Osteoblast (primary cell): Measurements from ENCODE around the gene PRR20C. TPM values are rescaled to one million over a fixed set of nuclear protein-coding genes. Genes with fewer than 3 reads are reported as not detected.
"Not testable (repeated sequence)": the region's sequence is repeated elsewhere in the genome, so short reads cannot be mapped to it uniquely, and the experiment has no call there.

Experiments used
- DNase-seq: peaks from one replicate; pipeline ENCODE4 v3.0.0; 2011; ENCODE audit warnings: low spot score, mixed read lengths; ENCODE audit not compliant: insufficient read length; ENCODE audit errors: missing footprints
- H2AFZ ChIP-seq: 2 replicates; pipeline ENCODE4 v1.6.0; 2011; ENCODE audit warnings: mild to moderate bottlenecking, low read length
- H3K27ac ChIP-seq: 2 replicates; pipeline ENCODE4 v1.5.1; 2011; ENCODE audit warnings: mild to moderate bottlenecking, low read depth, low read length, moderate library complexity
- H3K27me3 ChIP-seq: 2 replicates; pipeline ENCODE4 v1.6.0; 2012; ENCODE audit warnings: mild to moderate bottlenecking, control low read depth, inconsistent platforms, low read length, moderate library complexity; ENCODE audit not compliant: insufficient read depth
- H3K36me3 ChIP-seq: 2 replicates; pipeline ENCODE4 v1.5.1; 2011; ENCODE audit warnings: mild to moderate bottlenecking, low read length, control low read depth, moderate library complexity; ENCODE audit not compliant: insufficient read depth
- H3K4me1 ChIP-seq: 2 replicates; pipeline ENCODE4 v1.5.1; 2011; ENCODE audit warnings: mild to moderate bottlenecking, low read length, control low read depth, moderate library complexity; ENCODE audit not compliant: insufficient read depth
- H3K4me2 ChIP-seq: 2 replicates; pipeline ENCODE4 v1.6.0; 2011; ENCODE audit warnings: mild to moderate bottlenecking, low read length; ENCODE audit not compliant: insufficient read depth
- H3K4me3 ChIP-seq: fragments of 200-600 bp; sonication (generic); 3 replicates; pipeline ENCODE4 v1.5.1; 2012; ENCODE audit warnings: mild to moderate bottlenecking, low read length, inconsistent platforms; ENCODE audit not compliant: insufficient read depth
- H3K79me2 ChIP-seq: 2 replicates; pipeline ENCODE4 v1.6.0; 2012; ENCODE audit warnings: mild to moderate bottlenecking, low read length, control low read depth, inconsistent platforms; ENCODE audit not compliant: insufficient read depth
- H3K9me3 ChIP-seq: 2 replicates; pipeline ENCODE4 v1.5.1; 2011; ENCODE audit warnings: low read depth, low read length, control low read depth
- H4K20me1 ChIP-seq: 2 replicates; pipeline ENCODE4 v1.6.0; 2012; ENCODE audit warnings: mild to moderate bottlenecking, low read length, control low read depth; ENCODE audit not compliant: insufficient read depth
- CTCF ChIP-seq: IDR thresholded peaks from 2 replicates; pipeline ENCODE4 v1.5.1; 2011; ENCODE audit warnings: mild to moderate bottlenecking, low read depth, low read length, moderate library complexity; ENCODE audit errors: extremely low read depth
- total RNA-seq: library from RNA; depleted of rRNA; stranded (reverse); fragments of >200 nt; gene quantifications from 2 replicates; pipeline ENCODE4 v1.2.3, GENCODE V29; 2012

The PRR20C gene
- total RNA-seq, 1 donor, result not detected

GRCh38 chr13:57136093-57136492, 17.8 kb upstream of the PRR20C start:
- no peak for TF ChIP-seq CTCF
- Histone ChIP-seq H3K4me3 (no peak overlapping the region), H3K79me2 (no peaks in the 10 kb centered on the region), H3K9me3 (no peaks in the 10 kb centered on the region), H3K27ac (no peak overlapping the region), H3K27me3 (no peaks in the 10 kb centered on the region), H3K4me2 (no peak overlapping the region), H4K20me1 (no peaks in the 10 kb centered on the region), H2AFZ (no peak overlapping the region), H3K4me1 (no peaks in the 10 kb centered on the region), H3K36me3 (no peaks in the 10 kb centered on the region)
- no peak for DNase-seq

- H3K4me2 ChIP-seq, result no peak overlapping the region
- no peaks in the 10 kb centered on the region for H3K4me1 ChIP-seq
- no peak for DNase-seq
- no peak overlapping the region for H3K4me3 ChIP-seq
- H3K9me3 ChIP-seq, result no peaks in the 10 kb centered on the region
- no peaks in the 10 kb centered on the region for H3K36me3 ChIP-seq
- TF ChIP-seq CTCF, result no peak
- no peaks in the 10 kb centered on the region for H4K20me1 ChIP-seq
- H3K79me2 ChIP-seq, result no peaks in the 10 kb centered on the region
- no peak overlapping the region for H2AFZ ChIP-seq
- no peaks in the 10 kb centered on the region for H3K27me3 ChIP-seq
- no peak overlapping the region for H3K27ac ChIP-seq
These were observed 16.3 kb upstream of the PRR20C start for GRCh38 chr13:57137585-57137984.

- Histone ChIP-seq H3K79me2 (no peaks in the 10 kb centered on the region), H3K4me2 (no peak overlapping the region), H3K27me3 (no peaks in the 10 kb centered on the region), H4K20me1 (no peaks in the 10 kb centered on the region), H3K9me3 (no peaks in the 10 kb centered on the region), H3K36me3 (no peaks in the 10 kb centered on the region), H2AFZ (no peak overlapping the region), H3K4me1 (no peaks in the 10 kb centered on the region), H3K4me3 (no peak overlapping the region), H3K27ac (no peak overlapping the region)
- DNase-seq, result peak; percentile 44
- TF ChIP-seq CTCF, result no peak
These were observed 14.9 kb upstream of the PRR20C start for GRCh38 chr13:57138988-57139387.

- DNase-seq, H3K4me2 ChIP-seq, H3K27ac ChIP-seq, H3K4me1 ChIP-seq, H4K20me1 ChIP-seq, H2AFZ ChIP-seq, H3K79me2 ChIP-seq, H3K36me3 ChIP-seq, H3K9me3 ChIP-seq, H3K27me3 ChIP-seq, H3K4me3 ChIP-seq: not testable (repeated sequence)
These were observed 14.1 kb upstream of the PRR20C start for GRCh38 chr13:57139781-57140180.

GRCh38 chr13:57140235-57140968, 13.5 kb upstream of the PRR20C start, which contains the start of gene PRR20A:
Gene PRR20A, plus strand, starts transcription at chr13:57140918. Its CDS starts 387 bp downstream, at chr13:57141305.
- not testable (repeated sequence) for H3K27me3 ChIP-seq, H4K20me1 ChIP-seq, H2AFZ ChIP-seq, DNase-seq, H3K79me2 ChIP-seq, H3K4me3 ChIP-seq, H3K9me3 ChIP-seq, H3K36me3 ChIP-seq, H3K4me2 ChIP-seq, H3K27ac ChIP-seq, H3K4me1 ChIP-seq

GRCh38 chr13:57147188-57147587, 6.7 kb upstream of the PRR20C start, which contains the start of gene PRR20B:
Gene PRR20B, plus strand, starts transcription at chr13:57147488. Its CDS starts 387 bp downstream, at chr13:57147875.
- H3K9me3 ChIP-seq, H3K79me2 ChIP-seq, H3K4me2 ChIP-seq, DNase-seq, H3K4me1 ChIP-seq, H3K36me3 ChIP-seq, H3K27me3 ChIP-seq, H2AFZ ChIP-seq, H3K27ac ChIP-seq, H4K20me1 ChIP-seq, H3K4me3 ChIP-seq: not testable (repeated sequence)

- H3K4me1 ChIP-seq, H3K36me3 ChIP-seq, H3K27ac ChIP-seq, H3K4me2 ChIP-seq, H3K27me3 ChIP-seq, H3K9me3 ChIP-seq, H4K20me1 ChIP-seq, DNase-seq, H2AFZ ChIP-seq, H3K79me2 ChIP-seq, H3K4me3 ChIP-seq: not testable (repeated sequence)
These were observed 5.8 kb upstream of the PRR20C start for GRCh38 chr13:57148106-57148505.
